Measurements from ENCODE around the gene FRMD6. TPM values are rescaled to one million over a fixed set of nuclear protein-coding genes. Genes with fewer than 3 reads are reported as not detected.
"Not testable (repeated sequence)": the region's sequence is repeated elsewhere in the genome, so short reads cannot be mapped to it uniquely, and the experiment has no call there.

Gene FRMD6
- total RNA-seq, 2 donors from 2014 or later: 12.1 to 14.8 TPM

- not testable (repeated sequence) for H3K27me3 Mint-ChIP-seq (ENCODE audit: insufficient read depth); H3K27ac ChIP-seq (ENCODE audit: low read depth, low read length); H3K4me3 Mint-ChIP-seq; H3K27me3 ChIP-seq (ENCODE audit: control insufficient read depth, insufficient read depth, low read length, poor library complexity, severe bottlenecking); H3K9me3 ChIP-seq (ENCODE audit: control insufficient read depth, low read length); H3K27ac Mint-ChIP-seq; H3K4me1 ChIP-seq (ENCODE audit: control insufficient read depth, insufficient read depth, low read length); DNase-seq; H3K36me3 Mint-ChIP-seq (ENCODE audit: low read depth); H3K36me3 ChIP-seq (ENCODE audit: control insufficient read depth, insufficient read depth, low read length); H3K4me3 ChIP-seq (ENCODE audit: low read length); H3K9ac ChIP-seq (ENCODE audit: extremely low read depth, low read length, poor library complexity, severe bottlenecking); H3K9me3 Mint-ChIP-seq; H3K4me1 Mint-ChIP-seq
- 87 to 94% methylated on average over 5 to 7 of the region's 7 CpGs for WGBS, 2 experiments (ENCODE audit: insufficient coverage in 1 of 2, insufficient read length in 1 of 2)
These were observed 117.6 kb downstream of the FRMD6 start for GRCh38 chr14:51769261-51769660.

DNA sequence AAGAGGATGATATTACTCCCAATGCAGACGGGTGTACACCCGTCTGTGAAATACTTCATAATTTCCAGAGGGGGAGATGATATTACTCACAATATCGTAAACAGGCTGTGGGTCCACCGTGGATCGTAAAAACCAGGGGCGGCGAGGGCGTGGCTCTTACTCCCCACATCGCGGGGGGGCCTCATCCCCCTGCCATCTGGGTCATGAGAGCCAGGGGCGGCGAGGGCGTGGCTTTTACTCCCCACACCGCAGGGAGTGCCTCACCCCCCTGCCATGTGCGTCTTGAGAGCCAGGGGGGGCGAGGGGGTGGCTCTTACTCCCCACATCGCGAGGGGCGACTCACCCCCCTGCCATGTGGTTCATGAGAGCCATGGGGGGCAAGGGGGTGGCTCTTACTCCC lies 122.5 kb downstream of the FRMD6 start:
- Mint-ChIP-seq H3K9me3 (no peaks in the 10 kb centered on the region), H3K4me3 (no peak overlapping the region), H3K27ac (no peak overlapping the region), H3K36me3 (ENCODE audit: low read depth) (no peaks in the 10 kb centered on the region), H3K27me3 (ENCODE audit: insufficient read depth) (no peaks in the 10 kb centered on the region), H3K4me1 (peaks cover 4% of the 10 kb centered on the region)
- 92 to 100% methylated on average over 11 to 19 of the region's 19 CpGs for WGBS, 2 experiments (ENCODE audit: insufficient coverage in 1 of 2, insufficient read length in 1 of 2)
- Histone ChIP-seq H3K27ac (ENCODE audit: low read depth, low read length) (no peak overlapping the region), H3K36me3 (ENCODE audit: control insufficient read depth, insufficient read depth, low read length) (no peaks in the 10 kb centered on the region), H3K9ac (ENCODE audit: extremely low read depth, low read length, poor library complexity, severe bottlenecking) (no peak overlapping the region), H3K27me3 (ENCODE audit: control insufficient read depth, insufficient read depth, low read length, poor library complexity, severe bottlenecking) (no peaks in the 10 kb centered on the region), H3K4me3 (ENCODE audit: low read length) (no peak overlapping the region), H3K9me3 (ENCODE audit: control insufficient read depth, low read length) (no peaks in the 10 kb centered on the region), H3K4me1 (ENCODE audit: control insufficient read depth, insufficient read depth, low read length) (no peaks in the 10 kb centered on the region)
- no peak for TF ChIP-seq CTCF (conservative IDR thresholded peaks at IDR 0.05)
- DNase-seq: no peak

GRCh38 chr14:51776102-51776894 lies 124.6 kb downstream of the FRMD6 start:
- peak; percentile 94 for TF ChIP-seq CTCF (conservative IDR thresholded peaks at IDR 0.05)
- Mint-ChIP-seq H3K27ac (peak overlapping the region; percentile 38), H3K27me3 (ENCODE audit: insufficient read depth) (peaks cover 6% of the 10 kb centered on the region), H3K4me3 (no peak overlapping the region), H3K9me3 (no peaks in the 10 kb centered on the region), H3K36me3 (ENCODE audit: low read depth) (no peaks in the 10 kb centered on the region), H3K4me1 (peaks cover 4% of the 10 kb centered on the region)
- no peaks in the 10 kb centered on the region for H3K36me3 ChIP-seq (ENCODE audit: control insufficient read depth, insufficient read depth, low read length)
- H3K4me1 ChIP-seq (ENCODE audit: control insufficient read depth, insufficient read depth, low read length): no peaks in the 10 kb centered on the region
- peak; percentile 92 for DNase-seq
- H3K9ac ChIP-seq (ENCODE audit: extremely low read depth, low read length, poor library complexity, severe bottlenecking): no peak overlapping the region
- H3K4me3 ChIP-seq (ENCODE audit: low read length): no peak overlapping the region
- 22 to 51% methylated on average over 2 to 13 of the region's 13 CpGs for WGBS, 2 experiments (ENCODE audit: insufficient coverage in 1 of 2, insufficient read length in 1 of 2)
- no peaks in the 10 kb centered on the region for H3K9me3 ChIP-seq (ENCODE audit: control insufficient read depth, low read length)
- H3K27me3 ChIP-seq (ENCODE audit: control insufficient read depth, insufficient read depth, low read length, poor library complexity, severe bottlenecking): no peaks in the 10 kb centered on the region
- H3K27ac ChIP-seq (ENCODE audit: low read depth, low read length): no peak overlapping the region
